NT2/D1 (cell line): ENCODE results near the gene HBE1.

ENCODE experiments used
- DNase-seq: peaks from one replicate; pipeline ENCODE4 v3.0.0-alpha.2; 2011; ENCODE audit warnings: low read depth, low spot score
- H3K27me3 ChIP-seq: 2 replicates; pipeline ENCODE4 v1.6.0; 2011; ENCODE audit warnings: mild to moderate bottlenecking; ENCODE audit not compliant: insufficient read length, insufficient read depth
- H3K36me3 ChIP-seq: 2 replicates; pipeline ENCODE4 v1.6.1; 2011; ENCODE audit warnings: mild to moderate bottlenecking, low read length, mixed read lengths; ENCODE audit not compliant: insufficient read depth, insufficient read length
- H3K4me1 ChIP-seq: 2 replicates; pipeline ENCODE4 v1.5.1; 2011; ENCODE audit not compliant: insufficient read depth, insufficient read length
- H3K4me3 ChIP-seq: 2 replicates; pipeline ENCODE4 v1.5.1; 2011; ENCODE audit warnings: low read depth; ENCODE audit not compliant: insufficient read length
- H3K9ac ChIP-seq: 2 replicates; pipeline ENCODE4 v1.6.0; 2011; ENCODE audit warnings: low read depth; ENCODE audit not compliant: insufficient read length
- H3K9me3 ChIP-seq: 2 replicates; pipeline ENCODE4 v1.5.1; 2011; ENCODE audit warnings: mild to moderate bottlenecking, low read length; ENCODE audit not compliant: insufficient read depth
- SUZ12 ChIP-seq: IDR thresholded peaks from 2 replicates; pipeline ENCODE4 v1.6.1; 2011; ENCODE audit not compliant: insufficient read length, insufficient read depth; ENCODE audit errors: extremely low read depth
- YY1 ChIP-seq: IDR thresholded peaks from 2 replicates; pipeline ENCODE4 v1.6.1; 2011; ENCODE audit not compliant: insufficient read length, insufficient read depth
- ZNF274 ChIP-seq: IDR thresholded peaks from 2 replicates; pipeline ENCODE4 v1.6.1; 2011; ENCODE audit warnings: mild to moderate bottlenecking, low read depth, low read length

The HBE1 gene

DNA sequence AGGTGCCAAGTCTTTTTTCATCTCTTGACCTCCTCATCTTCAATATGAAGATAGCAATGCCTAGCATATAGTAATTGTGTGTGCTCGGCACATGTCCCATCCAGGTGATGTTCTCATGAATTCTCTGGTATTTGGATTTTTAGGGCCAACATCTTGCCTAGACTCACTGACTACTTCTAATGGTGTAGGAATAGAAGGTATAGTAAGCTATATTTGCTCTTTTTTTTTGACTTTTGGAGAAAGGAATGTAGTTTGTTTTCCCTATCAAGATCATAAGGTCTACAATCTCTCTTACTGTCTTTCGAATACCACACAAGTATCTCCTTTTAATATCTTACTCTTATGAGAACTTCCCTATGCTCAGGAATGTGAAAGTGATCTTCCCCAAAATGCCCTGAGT lies 38.6 kb downstream of the HBE1 start:
- no peak for DNase-seq
- Histone ChIP-seq H3K9me3 (no peaks in the 10 kb centered on the region), H3K9ac (no peak overlapping the region), H3K4me1 (no peaks in the 10 kb centered on the region), H3K36me3 (no peaks in the 10 kb centered on the region), H3K27me3 (no peaks in the 10 kb centered on the region), H3K4me3 (no peak overlapping the region)
- TF ChIP-seq YY1 = no peak
- no peak for TF ChIP-seq SUZ12
- TF ChIP-seq ZNF274 = no peak

- Histone ChIP-seq H3K9ac (no peak overlapping the region), H3K4me3 (no peak overlapping the region), H3K9me3 (no peaks in the 10 kb centered on the region), H3K36me3 (no peaks in the 10 kb centered on the region), H3K27me3 (no peaks in the 10 kb centered on the region), H3K4me1 (no peaks in the 10 kb centered on the region)
- DNase-seq = no peak
- TF ChIP-seq SUZ12 = no peak
- TF ChIP-seq ZNF274 = no peak
- no peak for TF ChIP-seq YY1
Observed at GRCh38 chr11:5230266-5230665, 39.5 kb downstream of the HBE1 start.

GRCh38 chr11:5229796-5230195 lies 39.9 kb downstream of the HBE1 start:
- Histone ChIP-seq H3K9me3 (no peaks in the 10 kb centered on the region), H3K36me3 (no peaks in the 10 kb centered on the region), H3K4me1 (no peaks in the 10 kb centered on the region), H3K4me3 (no peak overlapping the region), H3K27me3 (no peaks in the 10 kb centered on the region), H3K9ac (no peak overlapping the region)
- DNase-seq = no peak
- TF ChIP-seq ZNF274 (no peak), YY1 (no peak)

GRCh38 chr11:5229356-5229755 lies 40.4 kb downstream of the HBE1 start:
- no peaks in the 10 kb centered on the region for H3K9me3 ChIP-seq
- no peaks in the 10 kb centered on the region for H3K36me3 ChIP-seq
- H3K27me3 ChIP-seq = no peaks in the 10 kb centered on the region
- H3K4me3 ChIP-seq = no peak overlapping the region
- H3K4me1 ChIP-seq = no peaks in the 10 kb centered on the region
- no peak for DNase-seq
- no peak overlapping the region for H3K9ac ChIP-seq
- TF ChIP-seq YY1 (no peak), ZNF274 (no peak), SUZ12 (no peak)

DNA sequence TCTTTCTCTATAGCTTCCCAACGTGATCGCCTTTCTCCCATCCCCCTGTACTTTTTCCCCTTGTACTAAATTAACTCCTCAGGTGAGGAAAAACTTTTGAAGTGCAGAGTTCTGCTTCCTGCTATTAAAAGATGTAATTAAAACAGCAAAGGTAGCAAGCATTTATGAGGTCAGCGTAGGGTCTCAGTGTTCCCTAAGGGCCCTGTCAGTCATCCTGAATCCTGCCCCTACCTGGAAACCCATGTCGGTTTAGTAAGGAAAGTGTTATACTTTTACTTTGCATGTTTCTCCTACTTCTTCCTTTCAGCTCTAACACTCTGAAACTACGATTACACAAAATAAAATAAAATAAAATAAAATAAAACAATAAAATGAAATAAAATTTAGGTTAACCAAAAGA lies 41.6 kb downstream of the HBE1 start:
- H3K36me3 ChIP-seq = no peaks in the 10 kb centered on the region
- no peaks in the 10 kb centered on the region for H3K27me3 ChIP-seq
- no peak overlapping the region for H3K9ac ChIP-seq
- no peak for DNase-seq
- TF ChIP-seq ZNF274 (no peak), SUZ12 (no peak), YY1 (no peak)
- H3K4me3 ChIP-seq = no peak overlapping the region
- no peaks in the 10 kb centered on the region for H3K9me3 ChIP-seq
- no peaks in the 10 kb centered on the region for H3K4me1 ChIP-seq

- H3K27me3 ChIP-seq = no peaks in the 10 kb centered on the region
- H3K9me3 ChIP-seq = no peaks in the 10 kb centered on the region
- H3K4me3 ChIP-seq = no peak overlapping the region
- H3K9ac ChIP-seq = no peak overlapping the region
- TF ChIP-seq YY1 (no peak), SUZ12 (no peak), ZNF274 (no peak)
- no peaks in the 10 kb centered on the region for H3K4me1 ChIP-seq
- no peak for DNase-seq
- no peaks in the 10 kb centered on the region for H3K36me3 ChIP-seq
Observed at GRCh38 chr11:5227681-5228080, 42.1 kb downstream of the HBE1 start.

GRCh38 chr11:5226732-5227310 lies 42.9 kb downstream of the HBE1 start, which contains the start of gene HBB:
TSS of gene HBB (minus strand) at chr11:5227071. CDS start at chr11:5227021, 50 bp downstream.
- Histone ChIP-seq H3K27me3 (no peaks in the 10 kb centered on the region), H3K9ac (no peak within 1 kb of the TSS), H3K4me3 (no peak within 1 kb of the TSS), H3K4me1 (no peaks in the 10 kb centered on the region), H3K36me3 (no peaks in the 10 kb centered on the region), H3K9me3 (peaks cover 6% of the 10 kb centered on the region; the same call in 1 of the 2 replicates)
- no peak for DNase-seq
- no peak for TF ChIP-seq ZNF274
- no peak for TF ChIP-seq YY1

- no peak overlapping the region for H3K9ac ChIP-seq
- TF ChIP-seq SUZ12 (no peak), ZNF274 (no peak)
- DNase-seq = no peak
Observed at GRCh38 chr11:5225480-5225871, 44.3 kb downstream of the HBE1 start.

More at GRCh38 chr11:5225480-5225871, 44.3 kb downstream of the HBE1 start:
- H3K9me3 ChIP-seq = peaks cover 6% of the 10 kb centered on the region; the same call in 1 of the 2 replicates
- no peaks in the 10 kb centered on the region for H3K4me1 ChIP-seq
- H3K36me3 ChIP-seq = no peaks in the 10 kb centered on the region
- no peaks in the 10 kb centered on the region for H3K27me3 ChIP-seq
- no peak overlapping the region for H3K4me3 ChIP-seq
